Calu3 (cell line): ENCODE data around the gene RALA. TPM values are rescaled to one million over a fixed set of nuclear protein-coding genes. Genes with fewer than 3 reads are reported as not detected.
A peak's percentile ranks its signal among the peaks of the same experiment; 100 is the strongest.

Experiments
- BruUV-seq: library from RNA; stranded (reverse); fragments of 400-500 nt; replicated peaks from 2 replicates; lab custom pipeline; 2021; lab: Mats Ljungman, UMichigan
- CTCF ChIA-PET: fragments of 300-600 bp; sonication (Branson Sonifier 250); formaldehyde crosslinking; loops from one replicate; lab custom pipeline; 2022; ENCODE audit warnings: antibody characterized with exemption; lab: Charles Lee
- DNase-seq: peaks from one replicate; pipeline ENCODE4 v3.0.0; 2022
- H3K27ac Mint-ChIP-seq: one replicate; pipeline ENCODE4 v1.8.0; 2022; ENCODE audit warnings: mixed read lengths; ENCODE audit not compliant: unreplicated experiment
- H3K27me3 Mint-ChIP-seq: one replicate; pipeline ENCODE4 v1.8.0; 2022; ENCODE audit warnings: mixed read lengths; ENCODE audit not compliant: unreplicated experiment
- H3K36me3 Mint-ChIP-seq: one replicate; pipeline ENCODE4 v1.8.0; 2022; ENCODE audit warnings: mild to moderate bottlenecking, moderate library complexity, mixed read lengths; ENCODE audit not compliant: insufficient read depth, unreplicated experiment
- H3K4me1 Mint-ChIP-seq: one replicate; pipeline ENCODE4 v1.8.0; 2022; ENCODE audit warnings: mild to moderate bottlenecking, low read depth, mixed read lengths; ENCODE audit not compliant: unreplicated experiment
- H3K4me3 Mint-ChIP-seq: one replicate; pipeline ENCODE4 v1.8.0; 2022; ENCODE audit warnings: mild to moderate bottlenecking, low read depth, moderate library complexity, mixed read lengths; ENCODE audit not compliant: unreplicated experiment
- H3K9me3 Mint-ChIP-seq: one replicate; pipeline ENCODE4 v1.8.0; 2022; ENCODE audit warnings: low read depth, mixed read lengths; ENCODE audit not compliant: unreplicated experiment
- intact Hi-C: fragments of 100-400 bp; cut with micrococcal nuclease; formaldehyde crosslinking; loops from one replicate; pipeline ENCODE4 v1.10.0; 2022; ENCODE audit not compliant: unreplicated experiment
- total RNA-seq: library from RNA; stranded (reverse); gene quantifications from 2 replicates; pipeline ENCODE4 v1.2.3, GENCODE V29; 2022
- TF ChIP-seq, protein P1 (sequence below): fragments of 200-600 bp; IDR thresholded peaks from one replicate; pipeline ENCODE4 v1.8.0; 2022; ENCODE audit warnings: antibody characterized with exemption; ENCODE audit not compliant: unreplicated experiment

Gene RALA
- total RNA-seq, 1 experiment from 2014 or later: 64.8 TPM

DNA sequence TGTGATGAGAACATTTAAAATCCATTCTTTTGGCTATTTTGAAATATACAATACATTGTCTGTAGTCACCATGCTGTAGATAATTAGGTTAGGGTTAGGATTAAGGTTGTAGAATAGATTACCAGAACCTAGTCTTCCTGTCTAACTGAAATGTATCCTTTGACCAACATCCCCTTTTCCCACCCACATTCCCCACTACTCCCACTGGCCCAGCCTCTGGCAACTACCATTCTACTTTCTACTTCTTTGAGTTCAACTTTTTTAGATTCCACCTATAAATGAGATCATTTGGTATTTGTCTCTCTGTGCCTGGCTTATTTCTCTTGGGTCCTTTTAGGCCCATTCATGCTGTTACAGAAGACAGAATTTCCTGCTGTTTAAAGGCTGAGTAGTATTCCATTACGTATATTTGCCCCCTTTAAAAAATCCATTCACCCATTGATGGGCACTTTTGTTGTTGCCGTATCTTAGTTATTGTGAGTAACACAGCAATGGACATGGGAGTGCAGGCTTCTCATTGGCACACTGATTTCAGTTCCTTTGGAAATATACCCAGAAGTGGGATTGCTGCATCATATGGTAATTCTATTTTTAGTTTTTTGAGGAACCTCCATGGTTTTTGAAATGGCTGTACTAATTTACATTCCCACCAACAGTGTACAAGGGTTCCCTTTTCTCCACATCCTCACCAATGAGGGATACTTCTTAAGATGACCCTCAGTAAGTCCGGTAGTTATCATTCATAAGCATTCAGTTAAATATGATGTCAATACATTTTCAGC lies 104.0 kb downstream of the RALA start:
- H3K9me3 Mint-ChIP-seq: no peaks in the 10 kb centered on the region
- no peaks in the 10 kb centered on the region for H3K27me3 Mint-ChIP-seq
- CTCF ChIA-PET: no interaction called here
- H3K27ac Mint-ChIP-seq: no peak overlapping the region
- peaks cover 6% of the 10 kb centered on the region for H3K36me3 Mint-ChIP-seq
- TF ChIP-seq, protein P1, sequence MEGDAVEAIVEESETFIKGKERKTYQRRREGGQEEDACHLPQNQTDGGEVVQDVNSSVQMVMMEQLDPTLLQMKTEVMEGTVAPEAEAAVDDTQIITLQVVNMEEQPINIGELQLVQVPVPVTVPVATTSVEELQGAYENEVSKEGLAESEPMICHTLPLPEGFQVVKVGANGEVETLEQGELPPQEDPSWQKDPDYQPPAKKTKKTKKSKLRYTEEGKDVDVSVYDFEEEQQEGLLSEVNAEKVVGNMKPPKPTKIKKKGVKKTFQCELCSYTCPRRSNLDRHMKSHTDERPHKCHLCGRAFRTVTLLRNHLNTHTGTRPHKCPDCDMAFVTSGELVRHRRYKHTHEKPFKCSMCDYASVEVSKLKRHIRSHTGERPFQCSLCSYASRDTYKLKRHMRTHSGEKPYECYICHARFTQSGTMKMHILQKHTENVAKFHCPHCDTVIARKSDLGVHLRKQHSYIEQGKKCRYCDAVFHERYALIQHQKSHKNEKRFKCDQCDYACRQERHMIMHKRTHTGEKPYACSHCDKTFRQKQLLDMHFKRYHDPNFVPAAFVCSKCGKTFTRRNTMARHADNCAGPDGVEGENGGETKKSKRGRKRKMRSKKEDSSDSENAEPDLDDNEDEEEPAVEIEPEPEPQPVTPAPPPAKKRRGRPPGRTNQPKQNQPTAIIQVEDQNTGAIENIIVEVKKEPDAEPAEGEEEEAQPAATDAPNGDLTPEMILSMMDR: no peak
- DNase-seq: no peak
- intact Hi-C loops: no loop called here
- no TSS peak for BruUV-seq
- H3K4me1 Mint-ChIP-seq: no peaks in the 10 kb centered on the region
- H3K4me3 Mint-ChIP-seq: no peak overlapping the region

DNA sequence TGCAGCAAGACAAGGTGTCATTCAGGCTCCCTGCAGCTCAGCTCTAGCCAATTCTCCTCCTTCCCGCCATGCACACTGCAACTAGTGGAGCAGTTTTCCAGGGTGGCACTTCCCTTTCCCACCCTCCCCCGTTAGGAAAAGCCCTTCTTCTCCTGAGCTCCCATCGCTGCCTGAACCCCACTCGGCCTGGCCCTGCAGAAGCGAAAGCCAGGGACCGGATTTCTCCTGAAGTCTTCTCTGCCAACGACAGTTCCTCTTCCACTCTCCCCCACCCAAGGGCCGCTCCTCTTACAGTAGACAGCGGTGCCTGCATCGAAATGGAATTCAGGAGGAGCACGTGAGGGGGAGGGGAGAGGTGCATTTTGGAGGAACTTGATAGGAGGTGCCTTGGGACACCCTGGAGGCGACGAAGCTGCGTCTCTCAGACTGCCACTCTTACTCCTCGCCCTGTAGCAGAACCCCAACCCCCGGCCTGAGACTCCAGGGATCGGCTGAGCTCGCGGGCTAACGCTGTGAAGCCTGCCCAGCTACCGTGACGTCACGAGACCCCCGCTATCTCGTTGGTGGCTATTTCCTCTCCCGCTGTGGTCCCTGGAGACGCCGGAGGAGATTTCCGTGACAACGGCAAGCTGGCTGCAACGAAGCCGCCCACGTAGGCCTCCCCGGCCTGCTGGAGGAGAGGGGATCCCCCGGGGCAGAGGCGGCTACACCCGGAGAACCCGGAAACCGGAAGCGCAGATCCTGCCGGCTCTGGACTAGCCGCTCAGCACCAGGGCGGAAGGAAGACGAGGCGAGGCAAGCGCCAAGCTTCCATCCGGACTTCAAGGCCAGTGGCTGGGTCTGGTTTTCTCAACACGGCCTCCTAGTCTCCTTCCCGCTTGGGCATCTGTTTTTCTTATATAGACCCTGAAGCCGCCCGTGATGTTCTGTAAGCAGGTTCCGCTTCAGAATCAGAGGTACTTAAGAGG lies 109.7 kb downstream of the RALA start:
- H3K9me3 Mint-ChIP-seq: no peaks in the 10 kb centered on the region
- no TSS peak for BruUV-seq

DNA sequence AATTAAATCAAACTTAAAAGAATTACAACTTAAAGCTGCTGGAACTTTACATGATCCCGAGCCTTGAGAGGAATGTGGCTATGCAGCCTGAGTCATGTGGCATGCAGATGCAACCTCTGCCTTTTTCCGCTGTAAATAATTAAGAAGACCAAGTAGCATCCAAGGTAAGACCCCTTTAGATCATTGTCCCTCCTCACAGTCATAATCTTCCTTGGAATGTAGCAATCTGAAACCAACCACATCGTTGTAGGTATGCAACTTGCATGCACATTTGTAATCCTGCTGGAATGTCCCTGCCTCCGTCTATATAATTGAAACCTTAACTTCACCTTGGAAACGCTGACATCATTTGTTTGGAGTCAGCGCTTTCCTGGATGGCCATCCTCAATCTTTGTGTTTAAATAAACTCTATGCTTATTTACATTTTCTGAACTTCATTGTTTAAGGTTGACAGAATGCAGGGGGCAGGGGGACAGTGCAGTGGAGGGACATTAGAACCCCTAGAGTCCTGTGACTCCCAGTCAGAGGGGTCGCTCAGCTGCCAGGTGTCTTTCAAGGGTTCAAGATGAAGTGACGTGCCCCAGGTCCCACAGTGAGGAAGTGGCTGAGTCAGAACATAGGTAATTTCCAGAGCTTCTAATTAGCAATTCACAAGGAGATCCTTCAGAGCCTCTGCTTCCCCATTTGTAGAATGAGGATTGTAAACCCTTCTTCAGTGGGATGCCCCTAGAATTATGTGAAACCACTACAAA lies 110.7 kb downstream of the RALA start:
- TF ChIP-seq, protein P1: no peak
- intact Hi-C loops: loop anchor here (2.0 kb wide), 1 partner anchor 13 kb away; no protein-coding TSS in a partner anchor
- peaks cover 31% of the 10 kb centered on the region for H3K36me3 Mint-ChIP-seq
- H3K4me1 Mint-ChIP-seq: peaks cover 35% of the 10 kb centered on the region
- peak overlapping the region; percentile 94 for H3K4me3 Mint-ChIP-seq
- DNase-seq: peak; percentile 38
- TSS peak; percentile 77 for BruUV-seq
- H3K27ac Mint-ChIP-seq: peak overlapping the region; percentile 98
- no peaks in the 10 kb centered on the region for H3K9me3 Mint-ChIP-seq
- CTCF ChIA-PET: interaction anchor here (1.4 to 2.7 kb wide), 6 partner anchors 8 to 154 kb away, joined by 3 to 20 read pairs (median 8); no protein-coding TSS in a partner anchor
- H3K27me3 Mint-ChIP-seq: no peaks in the 10 kb centered on the region

More for the DNA sequence above, 109.7 kb downstream of the RALA start:
- peak overlapping the region; percentile 98 for H3K27ac Mint-ChIP-seq
- CTCF ChIA-PET: interaction anchor here (0.6 to 2.7 kb wide), 6 partner anchors 9 to 153 kb away, joined by 3 to 20 read pairs (median 6); no protein-coding TSS in a partner anchor
- no peaks in the 10 kb centered on the region for H3K27me3 Mint-ChIP-seq
- intact Hi-C loops: no loop called here
- peaks cover 35% of the 10 kb centered on the region for H3K4me1 Mint-ChIP-seq
- DNase-seq: peak; percentile 98
- H3K4me3 Mint-ChIP-seq: peak overlapping the region; percentile 94
- peaks cover 31% of the 10 kb centered on the region for H3K36me3 Mint-ChIP-seq
- TF ChIP-seq, protein P1: no peak
